PC-3 (cell line): ENCODE measurements around the gene IFNA8.

Source experiments
- CTCF ChIP-seq: fragments of 300-600 bp; sonication (generic); conservative IDR thresholded peaks from 2 replicates; pipeline ENCODE4 v1.5.1; 2017; ENCODE audit warnings: antibody characterized with exemption, low read depth, mild to moderate bottlenecking, low read length
- EZH2 ChIP-seq: fragments of 300-600 bp; sonication (generic); IDR thresholded peaks from one replicate; pipeline ENCODE4 v1.6.1; 2017; ENCODE audit warnings: antibody characterized with exemption, mild to moderate bottlenecking, low read length; ENCODE audit not compliant: unreplicated experiment
- EZH2phosphoT487 ChIP-seq: fragments of 300-600 bp; sonication (generic); IDR thresholded peaks from 2 replicates; pipeline ENCODE4 v1.6.1; 2018; ENCODE audit warnings: mild to moderate bottlenecking, antibody characterized with exemption, low read length, borderline replicate concordance

- TF ChIP-seq EZH2 (no peak), CTCF (no peak), EZH2phosphoT487 (no peak)
Measured at GRCh38 chr9:21440139-21440538, 31.2 kb downstream of the IFNA8 start, which contains the start of gene IFNA1.
